DOHH2 (cell line): Measurements from ENCODE around the gene INO80E.

Source experiments
- H3F3A ChIP-seq: fragments of 200-600 bp; sonication (generic), shearing (Covaris generic); 2 replicates; pipeline ENCODE4 v1.6.0; 2016; ENCODE audit warnings: antibody characterized with exemption, mild to moderate bottlenecking; ENCODE audit not compliant: control insufficient read depth, insufficient read depth
- H3K27ac ChIP-seq: fragments of 200-600 bp; sonication (generic); 2 replicates; pipeline ENCODE4 v1.5.1; 2014; ENCODE audit warnings: low read depth, mild to moderate bottlenecking, low read length, moderate library complexity
- H3K27me3 ChIP-seq: fragments of 200-600 bp; sonication (generic); 2 replicates; pipeline ENCODE4 v1.6.1; 2014; ENCODE audit warnings: mild to moderate bottlenecking, low read length, mixed read lengths; ENCODE audit not compliant: control insufficient read depth
- H3K36me3 ChIP-seq: fragments of 200-600 bp; sonication (generic); 2 replicates; pipeline ENCODE4 v1.6.1; 2014; ENCODE audit warnings: mild to moderate bottlenecking, low read length, moderate library complexity, mixed read lengths; ENCODE audit not compliant: control insufficient read depth
- H3K4me1 ChIP-seq: fragments of 200-600 bp; sonication (generic); 2 replicates; pipeline ENCODE4 v1.6.1; 2014; ENCODE audit warnings: mild to moderate bottlenecking, low read length, mixed read lengths; ENCODE audit not compliant: control insufficient read depth
- H3K4me2 ChIP-seq: fragments of 200-600 bp; sonication (generic); 2 replicates; pipeline ENCODE4 v1.6.0; 2014; ENCODE audit warnings: mild to moderate bottlenecking, low read length, moderate library complexity
- H3K4me3 ChIP-seq: fragments of 200-600 bp; sonication (generic); 2 replicates; pipeline ENCODE4 v1.5.1; 2014; ENCODE audit warnings: mild to moderate bottlenecking, low read length, mixed read lengths
- H3K79me2 ChIP-seq: fragments of 200-600 bp; sonication (generic); 2 replicates; pipeline ENCODE4 v1.6.1; 2014; ENCODE audit warnings: mild to moderate bottlenecking, low read length, mixed read lengths; ENCODE audit not compliant: control insufficient read depth
- H3K9me2 ChIP-seq: fragments of 200-600 bp; sonication (generic); replicated peaks from 2 replicates; pipeline ENCODE4 v1.6.1; 2014; ENCODE audit warnings: mild to moderate bottlenecking, low read length, mixed read lengths; ENCODE audit not compliant: control insufficient read depth
- H3K9me3 ChIP-seq: fragments of 200-600 bp; sonication (generic); 2 replicates; pipeline ENCODE4 v1.6.1; 2014; ENCODE audit warnings: antibody characterized with exemption, low read length, mixed read lengths; ENCODE audit not compliant: control insufficient read depth, insufficient read depth
- H4K20me1 ChIP-seq: fragments of 200-600 bp; sonication (generic); 2 replicates; pipeline ENCODE4 v1.6.0; 2014; ENCODE audit warnings: low read depth, mild to moderate bottlenecking, antibody characterized with exemption, low read length, moderate library complexity; ENCODE audit not compliant: control insufficient read depth, insufficient read depth
- EZH2phosphoT487 ChIP-seq: fragments of 200-600 bp; sonication (generic); IDR thresholded peaks from 2 replicates; pipeline ENCODE4 v1.6.1; 2017; ENCODE audit warnings: borderline replicate concordance, mild to moderate bottlenecking, antibody characterized with exemption, low read length, moderate library complexity, mixed read lengths
- TF ChIP-seq, protein P1 (sequence below): fragments of 200-600 bp; sonication (generic); IDR thresholded peaks from one replicate; pipeline ENCODE4 v1.5.1; 2014; ENCODE audit warnings: antibody characterized with exemption, mild to moderate bottlenecking, low read depth, low read length; ENCODE audit not compliant: poor library complexity, severe bottlenecking

INO80E gene

GRCh38 chr16:29996766-29997250 lies 767 bp downstream of the INO80E start:
- TF ChIP-seq, protein P1, sequence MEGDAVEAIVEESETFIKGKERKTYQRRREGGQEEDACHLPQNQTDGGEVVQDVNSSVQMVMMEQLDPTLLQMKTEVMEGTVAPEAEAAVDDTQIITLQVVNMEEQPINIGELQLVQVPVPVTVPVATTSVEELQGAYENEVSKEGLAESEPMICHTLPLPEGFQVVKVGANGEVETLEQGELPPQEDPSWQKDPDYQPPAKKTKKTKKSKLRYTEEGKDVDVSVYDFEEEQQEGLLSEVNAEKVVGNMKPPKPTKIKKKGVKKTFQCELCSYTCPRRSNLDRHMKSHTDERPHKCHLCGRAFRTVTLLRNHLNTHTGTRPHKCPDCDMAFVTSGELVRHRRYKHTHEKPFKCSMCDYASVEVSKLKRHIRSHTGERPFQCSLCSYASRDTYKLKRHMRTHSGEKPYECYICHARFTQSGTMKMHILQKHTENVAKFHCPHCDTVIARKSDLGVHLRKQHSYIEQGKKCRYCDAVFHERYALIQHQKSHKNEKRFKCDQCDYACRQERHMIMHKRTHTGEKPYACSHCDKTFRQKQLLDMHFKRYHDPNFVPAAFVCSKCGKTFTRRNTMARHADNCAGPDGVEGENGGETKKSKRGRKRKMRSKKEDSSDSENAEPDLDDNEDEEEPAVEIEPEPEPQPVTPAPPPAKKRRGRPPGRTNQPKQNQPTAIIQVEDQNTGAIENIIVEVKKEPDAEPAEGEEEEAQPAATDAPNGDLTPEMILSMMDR = no peak
- TF ChIP-seq EZH2phosphoT487 = no peak
- Histone ChIP-seq H4K20me1 (no peaks in the 10 kb centered on the region), H3K9me2 (no peaks in the 10 kb centered on the region), H3K4me2 (peak overlapping the region; percentile 100), H3K4me3 (peak overlapping the region; percentile 89), H3K27ac (peak overlapping the region; percentile 97), H3K79me2 (peaks cover 38% of the 10 kb centered on the region), H3K9me3 (no peaks in the 10 kb centered on the region), H3K4me1 (peaks cover 36% of the 10 kb centered on the region), H3F3A (peaks cover 14% of the 10 kb centered on the region), H3K27me3 (no peaks in the 10 kb centered on the region), H3K36me3 (peaks cover 85% of the 10 kb centered on the region)

DNA sequence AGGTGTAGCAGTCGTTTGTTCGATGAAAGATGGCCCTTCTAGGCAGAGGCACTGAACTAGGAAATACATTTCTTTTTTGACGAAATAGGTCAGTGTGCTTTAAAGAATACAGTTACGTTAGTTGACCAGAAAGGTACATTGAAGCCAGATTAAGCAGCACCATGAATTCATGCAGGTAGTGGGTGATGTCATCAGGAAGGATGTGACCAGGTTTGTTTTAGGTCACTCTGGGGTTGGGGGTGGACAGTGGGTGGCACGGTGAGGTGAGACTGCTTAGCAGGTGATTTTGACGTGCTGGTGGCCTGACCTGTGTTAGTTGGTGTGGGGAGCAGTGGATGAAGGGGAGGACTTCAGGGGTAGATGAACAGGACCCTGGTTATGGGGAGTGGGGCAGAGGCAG lies 3.6 kb downstream of the INO80E start:
- H3K9me2 ChIP-seq = no peaks in the 10 kb centered on the region

GRCh38 chr16:30000735-30001631 lies 4.9 kb downstream of the INO80E start:
- no peak for TF ChIP-seq EZH2phosphoT487
- TF ChIP-seq, protein P1 = no peak
- Histone ChIP-seq H4K20me1 (no peaks in the 10 kb centered on the region), H3K9me2 (no peaks in the 10 kb centered on the region), H3K4me1 (peaks cover 11% of the 10 kb centered on the region), H3K4me3 (no peak overlapping the region), H3K9me3 (no peaks in the 10 kb centered on the region), H3K79me2 (peaks cover 23% of the 10 kb centered on the region), H3K27me3 (no peaks in the 10 kb centered on the region), H3K27ac (no peak overlapping the region), H3K36me3 (peaks cover 67% of the 10 kb centered on the region), H3K4me2 (no peak overlapping the region), H3F3A (no peaks in the 10 kb centered on the region; the same call in 1 of the 2 replicates)

More for the DNA sequence above, 3.6 kb downstream of the INO80E start:
- H3K4me1 ChIP-seq = peaks cover 23% of the 10 kb centered on the region
- H3K4me2 ChIP-seq = no peak overlapping the region
- no peak overlapping the region for H3K27ac ChIP-seq
- no peaks in the 10 kb centered on the region for H3K9me3 ChIP-seq
- H3K36me3 ChIP-seq = peaks cover 71% of the 10 kb centered on the region
- peaks cover 7% of the 10 kb centered on the region for H3F3A ChIP-seq
- peaks cover 30% of the 10 kb centered on the region for H3K79me2 ChIP-seq
- no peaks in the 10 kb centered on the region for H4K20me1 ChIP-seq
- TF ChIP-seq, protein P1 = no peak
- TF ChIP-seq EZH2phosphoT487 = no peak
- no peak overlapping the region for H3K4me3 ChIP-seq
- no peaks in the 10 kb centered on the region for H3K27me3 ChIP-seq
